Activated gamma-delta T cell treated with anti-CD3 and anti-CD28 coated beads, Interleukin-2, amount 50 U/mL, for 16 hours (primary cell): Measurements from ENCODE around the gene KIF1A.

Source experiments
- DNase-seq: peaks from one replicate; pipeline ENCODE4 v3.0.0-alpha.2; 2020; ENCODE audit warnings: low read depth

KIF1A gene

DNA sequence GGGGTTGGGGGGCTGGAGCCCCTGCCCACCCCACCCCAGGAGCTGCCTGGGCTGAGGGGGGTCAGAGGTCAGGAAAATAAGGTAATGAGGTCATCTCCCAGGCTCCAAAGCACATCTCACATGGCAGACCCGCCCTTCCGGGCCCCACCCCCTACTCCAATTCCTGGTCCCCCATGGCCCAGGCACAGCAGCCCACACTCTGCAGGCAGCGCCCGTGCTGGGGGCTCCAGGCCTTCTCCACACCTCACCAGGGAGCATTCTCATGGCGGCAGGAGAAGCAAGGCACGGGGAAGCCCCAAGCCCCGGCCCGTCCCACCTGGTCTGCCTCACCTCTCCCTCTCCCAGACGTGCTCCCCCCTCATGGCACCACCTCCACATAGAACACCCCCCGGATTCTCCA lies 84.5 kb downstream of the KIF1A start:
- DNase-seq, result no peak

DNA sequence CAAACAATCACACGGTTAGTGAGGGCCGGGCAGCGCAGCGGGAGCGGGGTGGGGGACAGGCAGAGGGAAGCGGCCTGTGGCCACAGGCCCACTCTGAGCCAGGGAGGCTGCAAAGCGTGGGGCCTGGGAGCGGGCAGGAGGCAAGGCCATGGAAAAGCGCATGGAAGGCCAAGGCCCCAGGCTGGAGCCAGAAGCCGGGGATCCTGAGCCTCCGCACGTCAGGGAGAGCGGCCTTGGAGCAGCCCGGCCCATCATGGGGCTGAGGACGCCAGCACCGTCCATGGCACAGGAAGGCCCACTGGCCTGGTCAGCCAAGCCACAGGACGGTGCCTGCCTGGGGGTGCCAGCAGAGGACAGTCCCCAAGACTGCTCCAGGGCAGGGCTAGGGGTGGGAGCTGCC lies 85.3 kb downstream of the KIF1A start:
- DNase-seq, result no peak

DNA sequence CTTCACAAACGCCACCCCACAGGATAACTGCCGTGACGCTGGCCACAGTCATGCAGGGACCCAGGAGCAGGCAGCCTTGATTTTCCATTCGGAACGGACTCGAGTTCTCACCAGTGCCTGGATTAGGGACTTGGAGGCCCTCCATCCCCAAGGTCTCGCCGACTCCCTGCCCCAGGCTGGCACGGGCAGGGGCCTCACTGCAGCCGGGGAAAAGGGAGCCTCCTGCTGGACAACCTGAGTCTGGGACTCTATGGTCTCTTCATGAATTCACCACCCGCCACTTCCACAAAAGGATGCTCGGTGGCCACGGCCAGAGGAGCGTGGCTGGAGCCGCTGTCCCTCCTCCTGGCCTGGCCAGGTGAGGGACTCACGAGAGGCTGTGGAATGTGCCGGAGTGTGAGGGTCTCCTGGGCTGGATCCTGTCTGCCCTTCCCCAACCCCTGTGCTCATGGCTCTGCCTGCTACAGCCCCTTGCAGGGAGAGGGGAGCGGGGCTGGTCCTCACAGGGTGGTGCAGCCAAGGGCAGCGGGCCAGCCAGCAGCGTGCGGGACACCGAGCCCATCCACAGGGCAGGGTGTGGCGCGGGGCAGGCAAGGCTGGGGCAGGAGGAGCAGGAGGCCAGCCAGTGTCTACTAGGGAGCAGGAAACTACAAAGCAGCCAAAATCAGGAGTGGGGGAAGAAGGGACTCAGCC lies 86.1 kb downstream of the KIF1A start:
- no peak for DNase-seq

DNA sequence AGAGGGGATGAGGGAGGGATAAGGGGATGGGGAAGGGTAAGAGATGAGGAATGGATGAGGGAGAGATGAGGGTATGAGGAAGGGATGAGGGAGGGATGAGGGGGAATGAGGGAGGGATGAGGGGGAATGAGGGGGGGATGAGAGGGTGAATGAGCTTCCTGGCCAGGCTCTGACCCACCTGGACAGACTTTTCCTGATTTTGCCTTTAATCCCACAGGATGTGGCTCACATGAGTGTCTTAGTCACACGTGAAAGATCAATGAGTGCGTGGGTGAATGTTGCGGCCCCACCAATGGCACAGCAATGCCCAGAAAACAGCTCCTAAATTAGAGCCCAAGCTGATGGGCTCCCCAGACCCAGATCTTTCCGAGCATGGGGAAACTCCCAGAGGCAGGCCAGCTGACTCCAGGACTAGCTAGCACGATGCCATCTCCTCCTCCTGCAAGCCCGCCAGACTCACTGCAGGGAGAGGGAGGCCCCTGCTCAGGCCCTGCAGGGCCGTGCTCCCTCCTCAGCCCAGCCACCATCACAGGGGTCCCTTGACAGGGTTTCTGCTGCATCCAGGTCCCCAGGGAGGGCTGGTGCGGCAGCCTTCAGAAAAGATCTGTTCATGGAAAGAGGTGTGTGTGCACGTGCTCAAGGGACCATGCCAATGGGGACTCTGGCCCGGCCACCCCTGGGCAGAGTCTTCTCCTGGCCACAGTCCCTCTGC lies 87.0 kb downstream of the KIF1A start:
- no peak for DNase-seq

DNA sequence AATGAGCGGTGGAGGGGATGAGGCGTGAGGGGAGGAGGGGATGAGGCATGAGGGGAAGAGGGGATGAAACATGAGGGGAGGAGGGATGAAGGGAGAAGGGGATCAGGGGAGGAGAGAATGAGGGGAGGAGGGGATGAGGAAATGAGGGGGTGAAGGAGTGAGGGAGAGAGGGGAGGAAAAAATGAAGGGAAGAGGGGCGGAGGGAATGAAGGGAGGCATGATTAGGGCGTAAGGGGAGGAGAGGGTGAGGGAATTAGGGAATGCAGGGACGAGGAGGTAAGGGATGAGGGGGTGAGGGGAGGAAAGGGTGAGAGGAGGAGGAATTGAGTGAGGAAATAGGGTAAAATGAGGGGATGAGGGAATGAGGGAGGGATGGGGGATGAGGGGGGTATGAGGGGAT lies 87.8 kb downstream of the KIF1A start:
- DNase-seq, result no peak

DNA sequence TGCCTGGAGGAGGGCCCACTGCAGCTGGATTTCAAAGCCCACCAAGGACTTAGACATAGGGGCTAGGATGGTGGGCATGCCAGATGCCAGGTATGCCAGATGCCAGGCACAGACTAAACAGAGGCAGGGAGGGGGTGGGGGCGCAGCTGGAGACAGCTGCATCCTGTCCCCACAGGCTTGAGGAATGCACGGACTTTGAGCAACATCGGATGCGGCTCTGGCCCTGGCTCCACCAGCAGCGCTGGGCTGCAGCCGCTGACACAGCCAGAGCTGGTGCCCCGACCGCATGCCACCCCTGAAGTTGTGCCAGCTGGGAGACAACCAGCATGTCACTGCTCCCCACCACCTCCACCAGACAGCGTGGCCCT lies 88.9 kb downstream of the KIF1A start:
- no peak for DNase-seq

DNA sequence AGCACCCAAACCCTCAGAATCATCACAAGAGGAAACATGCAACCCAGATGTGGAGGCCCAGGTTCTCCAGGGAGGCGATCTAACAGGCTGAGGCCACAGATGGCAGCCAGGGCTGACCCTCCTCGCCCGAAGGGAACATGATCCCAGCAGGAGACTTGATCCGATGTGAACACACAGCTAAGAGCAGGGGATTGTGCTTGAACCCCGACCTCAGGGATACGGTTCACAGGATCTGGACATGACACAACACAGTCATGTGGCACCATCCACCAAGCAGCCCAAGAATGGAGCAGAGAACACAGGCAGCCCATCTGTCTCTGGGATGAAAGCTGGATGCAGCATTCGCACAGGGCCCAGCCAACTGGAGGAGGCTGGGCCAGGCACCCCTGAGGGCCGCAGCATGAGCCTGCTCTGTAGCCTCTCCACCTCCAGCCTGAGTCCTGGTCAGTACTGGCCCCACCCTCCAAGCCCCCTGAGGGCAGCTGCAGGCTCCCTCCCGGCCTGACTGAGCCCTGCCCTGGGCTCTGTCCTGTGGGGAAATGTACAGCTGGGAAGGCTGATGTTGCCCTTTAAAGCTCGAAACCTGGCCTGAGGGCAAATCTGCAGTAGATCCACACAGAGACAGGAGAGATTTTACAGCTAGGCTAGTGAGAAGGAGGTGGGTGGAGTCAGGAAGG lies 89.4 kb downstream of the KIF1A start:
- no peak for DNase-seq

DNA sequence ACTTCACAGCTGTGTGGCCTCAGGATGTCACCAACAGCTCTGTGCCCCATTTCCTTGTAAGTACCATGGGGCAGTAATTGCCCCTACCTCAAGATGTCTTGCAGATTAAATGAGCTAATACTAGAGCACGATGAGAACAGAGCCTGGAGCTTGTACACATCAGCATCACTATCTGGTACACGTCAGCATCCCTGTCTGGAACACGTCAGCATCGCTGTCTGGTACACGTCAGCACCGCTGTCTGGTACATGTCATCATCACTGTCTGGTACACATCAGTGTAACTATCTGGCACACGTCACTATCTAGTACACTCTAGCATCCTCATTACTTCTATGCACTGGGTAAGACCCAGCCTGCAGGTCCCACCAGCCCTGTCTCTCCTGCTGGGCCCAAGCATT lies 91.2 kb downstream of the KIF1A start:
- DNase-seq, result no peak

DNA sequence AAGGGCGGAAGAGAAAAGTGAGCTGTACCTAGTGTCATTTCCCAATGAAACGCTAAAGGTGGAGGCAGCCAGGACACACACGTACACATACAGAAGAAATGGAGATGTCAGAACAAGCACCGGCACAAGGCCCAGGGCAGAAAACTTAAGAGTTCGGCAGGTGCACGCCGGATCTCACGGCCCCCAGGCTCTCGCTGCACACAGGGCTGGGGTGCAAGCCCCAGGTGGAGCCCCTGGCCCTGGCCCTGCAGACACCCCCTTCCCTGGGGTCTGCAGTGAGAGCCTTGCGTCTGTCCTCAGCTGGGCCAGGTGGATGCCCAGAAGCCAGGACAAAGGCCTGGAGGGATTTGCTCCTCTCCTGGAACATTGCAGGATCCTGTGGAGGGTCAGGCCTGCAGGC lies 91.7 kb downstream of the KIF1A start:
- DNase-seq, result no peak

DNA sequence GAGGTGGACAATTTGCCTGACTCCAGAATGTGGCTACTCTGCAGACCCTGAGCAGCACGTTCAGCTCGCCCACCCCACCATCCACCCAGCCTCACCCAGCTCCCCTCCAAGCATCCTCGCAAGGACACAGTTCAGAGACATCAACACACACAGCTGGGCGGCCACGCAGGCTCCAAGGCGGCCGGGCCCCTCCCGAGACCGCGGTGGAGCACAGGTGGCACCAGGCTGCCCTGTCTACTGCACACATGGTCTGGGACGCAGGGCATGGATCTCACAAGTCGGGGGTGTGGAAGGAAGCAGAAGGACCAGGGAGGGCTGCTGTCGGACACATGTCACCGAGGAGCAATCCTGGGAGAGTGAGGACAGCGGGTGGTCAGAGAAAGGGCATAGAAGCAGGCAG lies 92.1 kb downstream of the KIF1A start:
- no peak for DNase-seq

DNA sequence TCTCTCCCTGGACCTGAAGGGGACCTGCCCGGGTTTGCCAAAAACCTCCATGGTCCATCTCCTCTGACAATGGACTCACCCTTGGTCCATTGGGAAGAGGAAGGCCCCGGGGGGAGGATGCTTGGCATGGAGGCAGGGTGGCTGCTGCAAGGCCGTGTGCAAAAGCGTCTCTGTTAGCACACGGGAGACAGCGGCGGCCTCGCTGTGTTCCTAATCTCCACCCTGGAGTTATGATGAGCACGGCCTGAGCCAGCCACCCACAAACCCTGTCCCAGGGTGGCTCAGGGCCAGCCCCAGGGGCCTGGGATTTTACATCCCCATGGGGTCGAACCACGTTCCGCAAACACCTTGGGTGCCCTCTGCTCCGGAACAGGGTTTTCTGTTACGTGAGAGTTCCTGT lies 92.6 kb downstream of the KIF1A start:
- DNase-seq, result no peak

DNA sequence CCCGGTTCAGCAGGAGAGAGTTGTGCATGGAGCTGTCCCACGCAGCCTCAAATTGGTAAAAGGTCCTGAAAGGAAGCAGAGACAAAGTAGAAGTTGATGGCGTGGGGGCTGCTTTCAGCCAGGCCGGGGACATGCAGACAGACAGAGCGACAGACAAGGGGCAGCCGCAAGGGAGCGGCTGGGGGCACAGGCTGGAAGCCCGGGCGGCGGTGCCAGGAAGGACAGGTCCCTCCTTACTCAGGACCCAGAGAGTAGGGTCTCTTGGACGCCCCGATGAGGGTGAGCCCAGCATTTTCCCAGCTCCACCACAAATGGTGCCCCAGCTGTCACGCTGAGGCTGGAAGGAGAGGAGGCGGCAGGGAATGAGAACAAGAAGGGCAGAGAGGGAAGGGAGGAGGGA lies 93.1 kb downstream of the KIF1A start:
- no peak for DNase-seq

DNA sequence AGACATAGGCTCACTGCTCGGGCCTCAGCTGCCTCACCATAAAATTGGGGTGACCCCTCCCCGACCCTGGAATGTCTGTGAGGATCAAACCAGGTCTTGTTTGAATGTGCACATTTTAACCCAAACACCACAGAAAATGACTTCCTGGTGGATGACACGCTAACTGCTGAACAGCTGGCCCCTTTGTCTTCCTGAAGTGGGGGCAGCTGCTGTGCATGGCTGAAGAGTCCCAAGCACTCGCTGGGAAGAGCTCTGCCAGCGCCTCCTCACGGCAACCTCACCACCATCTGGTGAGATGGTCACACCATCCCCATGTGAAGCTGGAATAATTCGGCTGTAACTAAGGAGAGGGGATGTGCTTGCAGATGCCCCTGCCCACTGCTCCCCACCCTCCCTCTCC lies 94.3 kb downstream of the KIF1A start:
- no peak for DNase-seq

DNA sequence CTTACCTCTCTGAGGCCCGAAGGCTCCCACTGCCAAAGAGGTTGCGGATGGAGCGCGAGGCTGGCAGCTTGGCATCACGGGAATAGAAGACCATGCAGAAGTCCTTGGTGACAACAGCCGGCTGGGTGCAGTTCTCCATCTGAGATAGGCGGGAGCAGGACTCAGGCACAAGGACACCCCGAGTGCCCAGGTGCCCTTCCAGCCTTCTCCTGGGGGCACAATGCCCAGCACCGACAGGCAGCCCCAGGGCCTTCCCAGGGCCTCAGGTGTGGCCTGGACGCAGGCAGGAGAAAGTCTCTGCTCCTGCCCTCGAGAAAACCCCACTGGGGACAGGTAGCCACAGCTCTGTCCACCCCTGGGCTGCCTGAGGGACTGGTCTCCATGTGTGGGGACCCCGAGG lies 94.8 kb downstream of the KIF1A start:
- no peak for DNase-seq

DNA sequence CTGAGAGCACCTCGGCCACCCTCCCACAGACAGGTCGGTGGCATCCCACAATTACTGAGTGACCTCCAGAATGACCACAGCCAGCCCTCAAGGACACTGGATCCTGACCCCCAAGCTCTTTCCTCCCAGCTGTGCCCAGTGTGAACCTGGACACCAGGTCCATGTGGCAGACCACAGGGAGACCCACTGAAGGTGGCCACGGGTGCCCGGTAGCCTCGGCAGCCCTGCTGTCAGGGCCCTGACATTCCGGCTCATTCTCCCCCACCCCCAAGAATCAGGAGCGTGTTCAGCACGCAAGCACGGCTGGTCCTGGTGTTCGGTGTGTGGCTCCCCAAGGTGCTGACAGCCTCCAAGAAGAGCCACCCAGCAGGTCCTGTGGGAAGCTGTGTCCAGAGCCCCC lies 95.6 kb downstream of the KIF1A start:
- DNase-seq, result no peak

DNA sequence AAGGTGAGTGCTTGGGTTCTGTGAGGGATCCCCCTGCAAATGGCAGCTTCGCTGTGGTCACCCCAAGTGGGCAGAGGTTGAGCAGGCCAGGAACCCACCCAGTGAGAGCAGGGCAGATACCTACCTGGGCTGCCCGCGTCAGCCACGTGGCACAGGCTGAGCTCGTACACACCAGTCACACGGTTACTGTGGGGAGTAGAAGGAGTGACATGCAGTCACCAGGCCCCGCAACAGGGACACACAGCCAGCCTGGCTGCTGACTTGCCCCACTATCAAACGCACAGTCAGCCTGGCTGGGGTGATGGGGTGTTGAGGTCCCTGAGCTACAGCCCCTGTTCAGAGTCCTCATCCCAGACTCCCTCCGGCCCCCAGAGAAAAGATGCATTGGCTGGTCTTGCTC lies 96.2 kb downstream of the KIF1A start:
- no peak for DNase-seq

DNA sequence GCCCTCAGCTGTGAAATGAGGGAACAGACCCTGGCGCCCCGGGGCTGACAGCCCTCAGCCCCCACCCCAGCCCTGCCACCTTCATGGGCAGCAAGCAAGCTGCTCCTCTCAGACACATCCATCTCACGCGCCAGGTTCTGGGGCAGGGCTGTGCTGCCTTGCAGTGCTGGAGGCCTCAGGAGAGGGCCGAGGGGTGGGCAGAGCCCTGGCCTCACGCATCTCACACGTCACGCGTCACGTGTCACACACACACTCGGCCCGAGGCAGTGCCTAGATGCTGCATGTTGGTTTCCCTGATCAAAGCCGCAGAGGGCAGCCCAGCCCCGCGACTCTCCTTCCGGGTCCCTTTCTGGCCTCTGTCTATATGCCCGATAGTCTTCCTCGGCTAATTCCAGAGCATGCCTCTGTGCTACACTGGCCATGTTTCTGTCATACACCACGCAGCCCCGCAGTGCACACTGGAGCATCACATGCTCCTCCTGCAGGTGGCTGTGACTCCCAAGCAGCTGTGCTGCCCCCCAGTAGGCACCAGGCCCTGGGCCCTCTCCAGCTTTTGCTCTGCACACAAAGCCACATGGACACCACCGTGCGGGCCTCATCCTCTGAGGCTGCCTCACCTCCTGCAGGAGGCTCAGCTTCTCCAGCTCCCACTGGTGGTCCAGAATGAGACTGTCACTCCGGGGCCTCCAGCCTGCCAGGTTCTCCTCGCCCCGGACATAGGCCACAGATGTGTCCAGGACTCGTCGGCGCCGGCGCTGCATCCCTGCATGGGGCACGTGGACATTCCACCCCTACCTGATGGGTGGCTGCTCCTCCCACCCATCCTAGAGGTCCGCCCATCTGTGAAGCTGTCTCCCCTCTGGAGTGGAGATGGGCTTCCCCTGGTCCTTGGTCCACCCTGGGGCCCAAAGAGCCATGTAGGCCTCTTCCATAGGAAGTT lies 97.0 kb downstream of the KIF1A start:
- no peak for DNase-seq

DNA sequence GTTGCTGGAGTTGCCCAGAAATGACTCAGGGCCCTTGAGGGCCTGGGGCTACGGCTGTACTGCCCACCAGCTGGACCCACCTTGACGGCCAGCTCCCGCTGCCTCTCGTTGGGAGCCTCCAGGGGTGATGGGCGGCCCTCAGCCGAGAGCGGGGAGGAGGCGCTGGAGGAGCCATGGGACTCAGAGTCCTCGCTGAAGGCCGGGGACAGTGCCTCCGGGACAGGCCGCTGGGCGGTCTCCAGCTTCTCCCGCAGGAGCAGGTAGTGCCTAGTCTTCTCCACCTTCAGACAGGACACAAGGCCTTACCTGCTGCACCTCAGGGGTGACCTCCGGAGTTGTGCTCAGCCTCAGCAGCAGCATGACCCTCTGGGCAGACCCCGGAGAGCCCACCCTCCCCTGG lies 97.6 kb downstream of the KIF1A start:
- no peak for DNase-seq

DNA sequence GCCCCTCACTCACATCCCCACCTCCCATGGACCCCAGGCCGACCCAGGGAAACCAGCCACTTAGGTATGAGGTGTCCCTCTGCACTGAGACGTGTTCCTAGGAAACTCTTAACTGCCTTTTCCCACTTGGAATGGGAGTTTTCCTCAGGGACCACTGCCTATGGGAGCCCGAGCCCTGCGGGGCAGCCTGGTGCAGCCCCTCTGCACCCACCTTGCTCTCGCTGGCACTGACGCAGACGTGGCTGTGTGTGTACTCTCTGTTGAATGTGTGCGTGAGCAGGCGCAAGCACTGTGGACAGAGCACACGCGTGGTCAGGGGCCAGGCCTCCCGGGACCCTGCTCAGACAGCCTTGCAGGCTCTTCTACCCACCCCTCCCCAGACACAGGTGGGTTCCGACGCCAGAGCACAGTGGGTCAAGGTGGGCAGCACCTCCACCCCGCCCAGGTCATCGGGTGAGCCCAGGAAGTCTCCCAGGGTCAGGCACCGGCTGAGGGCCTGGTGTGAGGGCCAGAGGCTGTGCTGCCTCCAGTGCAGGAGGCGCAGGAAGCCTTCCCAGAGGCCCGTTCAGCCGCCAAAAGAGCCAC lies 98.3 kb downstream of the KIF1A start:
- DNase-seq, result no peak

DNA sequence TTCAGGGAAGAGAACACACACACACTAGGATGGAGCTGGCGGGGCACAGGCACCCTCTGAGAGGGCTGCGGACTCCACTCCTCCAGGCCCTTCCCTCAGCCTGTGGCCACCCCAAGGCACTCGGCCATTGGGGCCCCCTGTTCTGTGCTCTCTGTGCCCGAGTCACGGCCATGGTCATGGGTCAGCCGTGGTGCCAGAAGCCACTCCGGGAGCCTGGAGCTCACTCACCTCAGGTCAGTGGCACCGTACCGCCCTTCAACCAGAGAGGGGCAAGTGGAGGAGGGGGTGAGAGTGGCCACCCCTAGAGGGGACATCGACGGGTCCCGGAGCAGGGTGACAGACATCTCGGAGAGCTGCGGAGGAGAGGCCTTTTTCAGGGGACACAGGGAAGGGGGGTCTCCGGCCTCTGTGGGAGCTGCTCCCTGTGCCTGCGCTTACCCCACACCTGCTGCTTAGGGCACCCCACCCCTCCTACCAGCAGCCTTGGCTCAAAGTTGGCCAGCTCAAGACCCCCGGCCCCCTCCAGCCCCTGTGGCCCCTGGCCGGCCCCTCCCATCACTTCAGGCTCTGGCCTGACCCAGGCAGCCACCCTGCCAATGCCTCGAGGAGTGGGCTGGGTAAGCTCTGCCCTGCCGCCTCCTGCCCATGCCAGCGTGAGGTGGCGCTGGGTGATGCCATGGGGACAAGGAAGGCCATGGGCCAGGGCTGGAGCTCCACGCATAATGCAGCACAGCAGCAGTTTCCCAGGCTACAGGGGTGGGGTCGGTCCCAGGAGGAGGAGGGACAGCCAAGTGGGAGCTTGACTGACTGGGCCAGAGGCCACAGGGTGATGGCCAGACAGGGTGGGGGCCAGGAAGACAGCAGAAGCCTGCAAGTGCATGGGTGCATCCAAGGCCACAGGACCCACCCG lies 99.1 kb downstream of the KIF1A start:
- no peak for DNase-seq
